GDM1 (cell line): ENCODE measurements around the gene CTCF.

ENCODE experiments used
- DNase-seq: peaks from one replicate; lab custom pipeline; 2025; lab: John Stamatoyannopoulos, UW

Gene CTCF

DNA sequence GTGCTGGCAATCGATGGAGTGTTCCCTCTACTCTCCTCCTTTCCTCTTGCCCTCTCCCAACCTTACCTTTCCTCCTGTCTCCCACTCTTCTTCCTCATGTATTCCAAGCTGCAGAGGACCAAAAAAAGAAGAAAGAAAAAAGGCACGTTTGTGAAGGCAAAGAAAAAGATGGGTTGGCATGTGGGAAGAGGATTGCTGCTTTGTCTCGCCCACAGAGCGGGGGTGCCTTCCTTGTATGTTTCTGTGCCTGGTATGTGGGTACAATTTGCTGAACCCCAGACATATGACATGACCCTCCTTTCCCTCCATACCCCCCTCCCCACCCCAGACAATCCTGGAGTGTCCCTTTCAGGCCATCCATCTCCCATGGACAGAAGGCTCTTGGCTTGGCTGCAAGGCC, 13.1 kb upstream of the CTCF start:
- no peak for DNase-seq

DNA sequence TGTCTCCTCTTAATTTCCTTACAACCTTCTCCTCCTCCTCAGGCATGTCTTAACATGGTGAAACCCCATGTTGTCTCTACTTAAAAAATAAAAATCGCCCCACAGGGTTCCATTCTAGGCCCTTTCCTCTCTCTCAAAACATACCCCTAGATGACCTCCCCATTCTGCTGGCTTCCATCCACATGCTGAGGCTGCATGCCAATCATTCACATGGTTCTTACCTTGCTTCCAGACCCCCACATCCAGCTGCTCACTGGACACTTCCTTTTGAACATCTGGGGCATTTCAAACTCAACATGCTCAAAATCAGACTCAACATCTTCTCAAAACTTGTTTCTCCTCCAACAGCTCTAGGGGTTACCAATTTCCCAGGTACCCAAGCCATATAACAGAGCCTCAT, 12.4 kb upstream of the CTCF start:
- no peak for DNase-seq

DNA sequence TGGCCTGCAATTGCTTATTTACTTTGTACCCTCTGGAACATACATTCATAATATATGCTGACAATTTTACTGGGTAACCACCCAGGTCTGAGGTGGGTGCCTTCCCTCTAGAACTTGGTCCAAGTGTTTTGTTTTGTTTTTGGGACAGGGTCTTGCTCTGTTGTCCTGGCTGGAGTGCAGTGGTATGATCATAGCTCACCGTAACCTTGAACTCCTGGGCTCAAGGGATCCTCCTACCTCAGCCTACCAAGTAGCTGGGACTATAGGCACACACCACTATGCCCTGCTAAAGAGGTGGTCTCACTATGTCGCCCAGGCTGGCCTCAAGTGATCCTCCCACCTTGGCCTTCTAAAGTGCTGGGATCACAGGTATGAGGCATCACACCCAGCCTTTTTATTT, 11.2 kb upstream of the CTCF start:
- no peak for DNase-seq

DNA sequence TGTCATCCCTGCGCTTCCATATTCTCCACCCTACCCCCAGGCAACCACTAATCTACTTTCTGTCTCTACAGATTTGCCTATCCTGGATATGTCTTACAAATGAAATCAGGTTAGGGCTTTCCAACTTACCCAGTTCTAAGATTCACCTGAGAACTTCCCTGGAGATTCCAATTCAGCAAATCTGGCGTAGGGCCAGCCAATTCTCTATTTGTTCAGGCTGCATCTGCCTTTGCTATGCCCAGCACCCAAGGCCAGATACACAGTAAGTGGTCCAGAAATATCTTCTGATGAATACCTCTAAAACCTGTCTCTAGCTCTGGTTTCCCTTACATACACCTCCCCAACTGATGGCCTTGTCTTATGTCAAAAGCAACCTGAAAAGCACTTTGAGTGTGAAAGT, 10.4 kb upstream of the CTCF start:
- DNase-seq: no peak

DNA sequence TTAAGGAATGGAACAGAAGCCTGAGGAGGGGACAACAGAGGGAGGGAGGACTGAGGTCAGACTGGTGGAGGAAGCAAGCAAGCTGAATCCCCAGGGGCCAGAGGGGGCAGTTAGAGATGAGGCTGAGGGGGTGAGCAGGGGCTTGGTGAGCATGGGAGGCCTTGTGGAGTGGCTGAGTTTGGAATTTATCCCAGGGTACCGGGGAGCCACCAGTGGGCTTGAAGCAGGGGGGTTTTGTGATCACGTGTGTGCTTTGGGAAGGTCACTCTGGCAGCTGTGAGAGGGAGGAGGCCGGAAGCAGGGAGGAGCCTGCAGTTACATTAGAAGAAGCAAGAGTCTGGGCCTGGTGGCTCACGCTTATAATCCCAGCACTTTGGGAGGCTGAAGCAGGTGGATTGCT, 9.8 kb upstream of the CTCF start:
- DNase-seq: no peak

DNA sequence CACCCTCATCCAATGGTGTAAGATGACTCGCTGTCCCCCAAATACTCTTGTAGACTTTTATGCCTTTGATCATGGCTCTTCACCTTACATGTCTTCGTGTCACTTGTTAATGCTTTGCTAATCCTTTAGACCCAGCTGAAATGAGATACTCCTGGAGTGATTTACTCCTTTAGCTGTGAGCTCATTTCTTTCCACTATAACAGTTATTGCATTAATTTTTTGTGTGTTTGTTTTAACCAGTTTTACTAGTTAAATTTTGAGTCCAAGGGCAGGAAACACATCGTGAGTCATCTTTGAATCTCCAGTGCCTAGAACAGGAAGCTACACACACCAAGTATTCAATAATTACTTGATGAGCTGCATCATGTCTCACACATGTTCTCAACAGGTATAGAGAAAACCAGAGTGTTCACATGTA, 6.5 kb upstream of the CTCF start:
- DNase-seq: no peak

DNA sequence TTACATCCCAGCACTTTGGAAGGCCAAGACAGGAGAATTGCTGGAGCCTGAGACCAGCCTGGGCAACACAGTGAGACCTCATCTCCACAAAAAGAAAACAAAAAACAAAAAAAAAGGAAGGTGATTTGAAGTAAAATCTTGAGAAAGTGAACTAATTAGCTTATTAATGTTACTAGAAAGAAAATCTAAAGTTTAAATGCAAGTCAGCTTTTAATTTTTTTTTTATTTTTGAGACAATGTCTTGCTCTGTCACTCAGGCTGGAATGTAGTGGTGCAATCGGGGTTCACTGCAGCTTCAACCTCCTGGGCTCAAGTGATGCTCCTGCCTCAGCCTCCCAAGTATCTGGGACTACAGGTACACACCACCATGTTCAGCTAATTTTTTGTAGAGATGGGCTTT, 3.5 kb upstream of the CTCF start:
- DNase-seq: no peak

DNA sequence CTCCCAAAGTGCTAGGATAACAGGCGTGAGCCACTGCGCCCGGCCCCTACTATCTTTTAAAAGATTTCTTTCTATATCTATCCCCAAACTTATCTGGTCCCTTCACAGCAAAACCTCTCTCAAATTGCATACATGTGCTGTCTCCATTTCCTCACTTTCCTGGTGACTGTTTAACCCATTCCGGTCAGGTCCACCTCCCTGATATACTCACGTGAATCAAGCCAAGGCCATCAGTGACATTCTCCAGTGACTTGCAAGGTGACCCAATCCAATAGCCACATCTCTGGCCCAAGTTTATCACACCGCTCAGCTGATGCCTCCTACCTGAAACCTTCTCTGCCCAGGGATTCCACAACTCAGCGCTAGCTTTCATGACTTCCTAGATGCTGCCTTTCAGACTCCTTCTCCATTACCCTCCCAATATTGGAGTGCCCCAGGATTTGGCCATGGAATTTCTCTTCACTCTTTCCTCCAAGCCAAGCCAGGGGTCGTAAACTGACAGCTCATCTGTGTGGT, 1.4 kb upstream of the CTCF start:
- DNase-seq: no peak

DNA sequence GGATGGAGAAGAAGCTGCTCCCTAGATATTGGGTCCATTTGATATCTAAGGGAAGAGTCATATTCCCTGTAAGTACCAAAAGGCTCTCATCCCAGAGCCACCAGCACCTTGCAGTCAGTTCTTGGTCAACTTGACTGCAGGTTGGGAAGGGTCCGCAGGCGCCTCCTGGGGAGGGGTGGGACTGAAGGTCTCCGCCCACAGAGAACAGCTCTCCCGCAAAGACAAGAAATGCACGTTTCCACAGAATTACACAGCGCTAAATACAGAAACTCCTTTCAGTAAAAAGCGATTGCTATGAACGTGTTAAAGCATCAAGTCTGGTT, 864 bp upstream of the CTCF start:
- no peak for DNase-seq

DNA sequence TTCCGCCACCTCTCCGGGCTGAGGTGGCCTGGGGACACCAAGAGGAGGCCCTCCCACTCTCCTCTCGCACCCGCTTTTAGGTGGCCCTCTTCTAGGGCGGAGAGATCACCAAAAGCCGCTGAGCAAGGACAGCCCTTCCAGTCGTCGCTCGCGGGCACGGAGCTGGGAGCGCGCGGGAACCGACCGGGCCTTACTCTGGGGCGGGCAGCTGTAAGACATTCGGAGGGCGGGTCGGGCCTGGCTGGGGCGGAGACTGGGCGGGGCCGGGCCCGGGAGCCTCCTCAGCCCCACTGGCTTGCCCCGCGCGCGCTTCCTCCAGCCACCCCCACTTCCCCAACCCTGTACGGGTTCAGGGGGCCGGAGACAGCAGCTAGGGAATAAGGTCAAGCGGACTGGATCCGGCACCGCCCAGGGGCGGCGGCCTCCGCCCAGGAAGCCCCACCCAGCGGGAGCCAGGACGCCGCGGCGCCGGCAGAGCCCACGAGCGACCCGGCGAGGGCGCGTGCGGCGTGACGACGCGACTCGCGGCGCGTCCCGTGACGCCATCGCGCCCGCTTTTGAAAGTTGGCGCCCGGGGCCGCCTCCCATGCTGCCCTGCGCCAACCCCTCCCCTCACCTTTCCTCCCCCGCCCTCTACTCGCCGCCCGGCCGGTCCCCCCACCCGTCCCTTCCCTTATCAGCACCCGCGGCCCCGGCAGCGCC, 351 bp upstream of the CTCF start:
- peak; percentile 95 for DNase-seq

DNA sequence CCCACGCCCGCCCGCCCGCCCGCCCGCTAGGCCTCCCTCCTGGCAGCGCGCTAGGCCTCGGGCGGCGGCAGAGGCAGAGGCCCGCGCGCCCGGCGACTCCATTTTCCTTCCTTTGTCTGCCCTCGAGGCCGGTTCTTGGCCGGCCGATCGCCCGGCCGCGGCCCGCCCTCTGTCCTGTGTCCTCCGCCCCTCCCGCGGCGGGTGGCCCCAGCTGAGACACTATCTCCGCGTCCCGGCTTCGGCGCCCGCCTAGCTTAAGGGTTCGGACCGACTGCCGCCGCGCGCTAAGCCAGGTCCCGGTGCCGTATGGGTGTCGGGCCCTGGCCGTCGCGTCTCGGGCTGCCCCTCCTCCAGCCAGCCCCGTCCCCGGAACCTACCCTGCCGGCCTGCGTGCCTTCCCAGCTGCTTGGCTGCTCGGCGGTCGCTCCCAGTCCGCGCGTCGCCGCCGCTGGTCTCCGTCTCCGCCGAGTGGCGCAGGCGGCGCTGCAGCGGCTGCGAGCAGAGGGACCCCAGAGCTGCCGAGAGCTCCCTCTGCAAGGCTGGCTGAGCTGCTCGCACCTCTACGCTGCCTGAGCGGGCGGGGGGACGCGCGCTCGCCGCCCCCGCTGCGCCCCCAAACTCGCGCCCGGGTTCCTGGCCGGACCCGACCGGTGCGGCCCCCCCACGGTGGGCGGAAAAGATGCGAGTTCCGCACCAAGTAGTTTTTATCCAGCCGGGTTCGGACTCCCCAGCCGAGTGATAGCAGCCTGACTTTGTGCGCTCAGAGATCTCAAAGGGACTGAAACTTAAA, 787 bp downstream of the CTCF start:
- DNase-seq: no peak

DNA sequence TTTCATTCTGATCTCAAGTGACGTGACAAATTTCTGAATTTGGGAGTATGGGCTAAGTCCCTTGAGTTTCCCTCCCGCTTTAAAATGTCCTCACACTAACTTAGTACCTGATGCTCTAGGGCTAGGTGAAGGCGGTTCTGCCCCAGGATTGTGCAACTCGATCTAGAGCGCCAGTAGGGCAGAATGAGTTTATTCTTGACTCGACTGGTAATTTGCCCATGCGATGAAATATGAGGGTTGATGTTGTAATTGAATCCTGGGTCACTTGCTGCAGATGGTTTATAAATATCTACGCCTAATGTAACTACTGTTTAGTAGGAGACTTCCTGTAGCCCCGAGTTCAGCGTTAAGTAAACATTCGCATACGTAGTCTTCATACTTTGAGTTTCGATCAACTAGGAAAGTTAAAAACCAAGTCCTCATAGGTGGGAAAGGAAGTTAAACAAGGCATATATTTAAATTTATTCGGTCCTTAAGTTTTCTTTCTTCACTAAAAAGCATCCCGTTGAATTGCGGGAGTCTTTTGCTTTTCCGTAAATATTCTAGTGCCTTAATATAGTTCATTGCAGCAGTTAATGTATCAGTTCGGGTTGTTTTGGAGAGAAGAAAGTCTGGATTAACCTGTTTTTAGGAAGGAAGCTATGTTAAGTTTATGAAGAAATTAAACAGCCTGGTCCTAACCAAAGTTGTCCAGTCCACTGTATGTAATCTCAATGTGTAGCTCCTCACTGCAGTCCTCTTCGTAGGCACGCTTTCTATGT, 1.6 kb downstream of the CTCF start:
- DNase-seq: no peak

DNA sequence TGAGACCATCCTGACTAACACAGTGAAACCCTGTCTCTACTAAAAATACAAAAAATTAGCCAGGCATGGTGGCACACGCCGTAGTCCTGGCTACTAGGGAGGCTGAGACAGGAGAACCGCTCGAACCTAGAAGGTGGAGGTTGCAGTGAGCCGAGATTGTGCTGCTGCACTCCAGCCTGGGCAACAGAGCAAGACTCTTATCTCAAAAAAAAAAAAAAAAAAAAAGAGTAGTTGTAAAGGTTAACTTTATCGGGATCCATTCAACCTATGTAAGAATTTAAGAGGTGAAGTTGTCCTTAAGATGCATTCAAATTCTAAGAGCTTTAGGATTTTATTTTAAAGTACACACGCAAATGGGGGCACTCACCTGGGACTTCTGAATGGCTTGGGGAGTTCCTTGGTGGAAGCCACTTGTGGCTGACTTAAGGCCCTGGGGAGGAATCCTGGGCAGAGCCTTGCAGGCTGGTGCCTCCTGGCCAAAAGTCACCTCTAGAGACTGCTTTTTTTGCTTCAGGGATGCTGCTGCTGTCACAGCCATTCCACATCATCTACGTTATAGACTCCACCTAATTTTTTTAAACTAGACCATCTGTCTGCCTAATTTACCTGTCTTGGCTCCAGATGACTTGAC, 3.3 kb downstream of the CTCF start:
- no peak for DNase-seq

DNA sequence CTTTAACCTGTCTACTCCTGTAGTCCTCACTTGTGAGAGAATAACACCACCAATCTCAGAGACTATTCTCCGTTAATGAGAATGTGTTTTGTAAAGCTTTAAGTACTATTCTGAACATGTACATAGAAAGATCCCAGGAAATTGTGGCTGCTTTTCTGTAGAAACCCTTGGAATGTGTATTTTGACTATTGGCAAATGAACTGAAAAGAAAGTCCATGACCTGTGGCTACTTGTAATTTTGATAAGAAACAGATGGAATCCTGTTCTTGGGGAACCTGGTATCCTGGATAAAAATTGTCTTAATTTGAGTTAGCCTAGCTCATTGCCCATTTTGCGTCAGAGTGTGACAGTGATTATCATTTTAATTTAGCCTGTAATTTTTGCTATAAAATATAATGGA, 9.1 kb downstream of the CTCF start:
- no peak for DNase-seq

DNA sequence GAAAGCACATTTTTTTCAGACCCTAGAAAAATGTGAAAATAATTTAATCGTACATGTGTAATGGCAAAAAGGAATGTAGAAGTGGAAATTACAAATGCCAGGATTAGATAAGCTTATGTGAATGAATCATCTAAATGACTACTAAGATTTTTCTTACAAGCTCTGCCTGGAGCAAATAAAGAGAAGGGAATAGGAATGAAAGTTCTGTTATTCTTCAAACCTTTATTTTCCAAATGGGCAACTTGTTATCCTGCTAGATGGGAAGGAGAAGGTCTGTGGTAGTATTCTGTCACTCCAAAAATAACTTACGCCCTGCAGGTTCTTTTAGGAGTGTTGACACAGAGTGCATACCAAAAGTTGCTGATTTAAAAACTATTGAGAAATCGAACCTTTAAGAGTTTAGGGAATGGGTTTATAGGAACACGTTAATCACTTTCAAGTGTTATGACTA, 9.7 kb downstream of the CTCF start:
- DNase-seq: no peak

DNA sequence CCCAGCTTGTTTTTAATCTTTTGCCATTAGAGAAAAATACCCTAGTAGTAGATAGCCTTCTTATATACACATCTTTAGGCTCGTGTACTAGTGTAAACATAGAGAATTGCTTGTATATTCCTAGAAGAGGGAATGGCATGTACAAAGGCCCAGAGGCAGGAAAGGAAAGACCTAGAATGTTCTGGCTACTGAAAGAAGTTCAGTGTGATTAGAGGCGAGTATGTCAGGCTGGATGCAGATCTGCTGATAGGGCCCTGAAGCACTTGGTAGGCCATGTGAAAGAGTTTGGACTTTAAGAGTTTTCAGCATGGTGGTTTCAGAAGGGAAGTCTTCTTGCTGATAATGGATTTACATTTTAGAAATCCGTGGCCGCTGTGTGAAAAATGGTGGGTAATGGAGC, 17.4 kb downstream of the CTCF start:
- no peak for DNase-seq

DNA sequence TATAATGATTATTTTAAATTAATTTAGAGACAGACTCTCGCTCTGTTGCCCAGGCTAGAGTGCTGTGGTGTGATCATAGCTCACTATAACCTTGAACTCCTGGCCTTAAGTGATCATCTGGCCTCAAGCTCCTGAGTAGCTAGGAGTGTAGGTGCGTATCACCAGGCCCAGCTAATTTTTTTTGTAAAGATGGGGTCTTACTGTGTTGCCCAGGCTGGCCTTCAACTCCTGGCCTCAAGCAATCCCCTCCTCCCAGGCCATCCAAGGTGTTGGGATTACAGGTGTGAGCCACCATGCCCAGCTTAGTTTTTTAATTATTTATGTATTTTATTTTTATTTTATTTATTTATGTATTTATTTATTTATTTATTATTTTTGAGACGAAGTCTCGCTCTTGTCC, 17.9 kb downstream of the CTCF start:
- DNase-seq: no peak

DNA sequence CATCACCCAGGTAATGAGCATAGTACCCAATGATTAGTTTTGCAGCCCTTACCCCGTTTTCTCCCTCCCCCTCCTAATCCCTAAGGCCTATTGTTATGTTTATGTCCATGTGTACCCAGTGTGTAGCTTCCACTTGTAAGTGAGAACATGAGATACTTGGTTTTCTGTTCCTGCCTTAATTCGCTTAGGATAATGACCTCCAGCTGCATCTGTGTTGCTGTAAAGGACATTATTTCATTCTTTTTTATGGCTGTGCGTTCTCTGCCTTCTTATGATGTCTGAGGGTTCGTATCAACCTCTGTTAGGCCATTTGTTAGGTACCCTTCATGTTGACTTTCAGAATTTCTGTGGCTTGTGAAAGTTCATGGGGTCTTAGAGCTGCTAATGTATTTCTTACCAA, 31.0 kb downstream of the CTCF start:
- no peak for DNase-seq

DNA sequence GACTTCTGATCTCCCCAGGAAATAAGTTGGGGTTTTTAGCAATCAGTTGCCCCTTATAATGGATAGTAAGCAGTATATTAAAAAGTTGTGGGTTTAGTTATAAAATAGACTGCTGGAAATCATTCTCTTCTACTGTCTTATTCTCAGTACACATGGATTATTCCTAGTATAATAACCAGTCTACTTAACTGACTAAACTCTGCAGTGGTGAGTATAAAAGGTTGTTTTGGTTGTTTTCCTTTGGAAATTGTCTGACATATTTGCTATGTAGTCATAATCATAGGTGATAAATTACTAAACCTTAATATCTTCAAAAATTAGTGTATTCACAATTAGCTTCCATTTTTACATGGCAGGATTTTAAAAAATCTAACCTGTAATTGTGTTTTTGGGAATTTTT, 31.4 kb downstream of the CTCF start:
- no peak for DNase-seq

DNA sequence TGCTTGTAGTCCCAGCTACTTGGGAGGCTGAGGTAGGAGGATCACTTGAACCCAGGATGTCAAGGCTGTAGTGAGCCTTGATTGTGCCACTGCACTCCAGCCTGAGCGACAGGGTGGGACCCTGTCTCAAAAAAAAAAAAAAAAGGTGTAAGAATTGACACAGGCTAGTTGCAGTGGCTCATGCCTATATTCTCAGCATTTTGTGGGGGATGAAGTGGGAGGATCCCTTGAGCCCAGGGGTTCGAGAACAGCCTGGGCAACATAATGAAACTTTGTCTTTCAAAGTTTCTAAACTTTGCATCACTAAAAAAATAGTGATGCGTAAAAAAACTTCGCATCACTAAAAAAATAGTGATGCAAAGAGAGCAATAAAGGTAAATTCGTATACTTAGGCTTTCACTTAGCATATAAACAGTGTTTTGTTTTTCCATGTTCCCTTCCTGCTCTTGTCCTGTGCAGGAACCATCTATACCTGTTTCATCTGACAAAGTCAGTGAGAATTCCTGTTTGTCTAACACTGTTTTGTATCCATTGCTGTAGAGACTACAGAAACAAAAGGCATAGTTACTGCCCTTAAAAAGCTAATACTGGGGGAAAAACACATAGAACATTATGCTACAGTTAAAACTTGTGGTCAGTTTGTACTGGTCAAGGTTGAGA, 32.1 kb downstream of the CTCF start:
- no peak for DNase-seq

DNA sequence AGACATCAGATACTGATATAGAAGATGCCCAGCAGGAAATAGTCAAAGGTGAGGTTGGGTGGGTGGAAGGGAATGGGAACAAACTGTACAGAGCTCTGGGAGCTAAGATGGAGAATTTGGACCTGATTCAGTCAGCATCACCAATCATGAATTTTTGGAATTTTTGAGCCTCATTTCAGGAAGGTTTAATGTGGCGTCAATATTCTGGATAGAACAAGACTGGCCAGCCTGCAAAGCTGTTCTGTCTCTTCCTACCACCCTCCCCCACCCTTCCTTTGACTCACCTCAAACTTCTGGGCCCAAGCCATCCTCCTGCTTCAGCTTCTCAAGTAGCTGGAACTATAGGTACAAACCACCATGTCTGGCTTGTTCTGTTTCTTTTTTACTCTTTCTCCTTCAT, 32.6 kb downstream of the CTCF start:
- DNase-seq: no peak

DNA sequence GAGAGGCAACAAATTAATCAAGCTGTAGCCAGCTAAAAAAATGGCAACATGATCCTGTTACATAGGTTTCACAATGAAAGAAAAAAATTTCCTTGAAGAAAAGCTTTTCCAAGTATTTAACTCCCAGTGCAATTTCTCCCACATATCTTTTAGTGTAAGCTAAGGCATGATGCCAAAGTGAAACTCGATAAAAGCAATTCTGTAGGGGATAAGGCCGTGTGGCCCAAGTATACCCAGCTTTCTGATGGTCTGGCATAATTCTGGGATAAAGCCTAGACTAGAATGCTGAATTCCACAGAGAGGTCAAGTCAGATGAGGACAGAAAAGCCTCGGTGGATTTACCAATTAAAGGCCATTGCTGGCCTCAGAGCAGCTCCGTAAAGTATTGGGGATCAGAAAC, 36.2 kb downstream of the CTCF start:
- no peak for DNase-seq
